Activated naive CD4-positive, alpha-beta T cell treated with anti-CD3 and anti-CD28 coated beads, Interleukin-2, amount 50 U/mL, for 72 hours (primary cell): ENCODE data around the gene APOBEC3H. TPM values are rescaled to one million over a fixed set of nuclear protein-coding genes. Genes with fewer than 3 reads are reported as not detected.
"Not testable (repeated sequence)": the region's sequence is repeated elsewhere in the genome, so short reads cannot be mapped to it uniquely, and the experiment has no call there.

Experiments
- ATAC-seq, 2 donors: fragments of 150-1000 bp; cut with Tn5 transposase; 2 replicates each; pipeline ENCODE4 v1.10.0; 2021; ENCODE audit warnings: mild to moderate bottlenecking in 2 of 2, moderate library complexity in 2 of 2
- DNase-seq, 2 donors: peaks; one replicate each; pipeline ENCODE4 v3.0.0; 2021 to 2022; ENCODE audit warnings: low spot score in 2 of 2
- H3K27ac Mint-ChIP-seq, 2 donors: one replicate each; pipeline ENCODE4 v1.8.0; 2022; ENCODE audit warnings: mild to moderate bottlenecking in 2 of 2, mixed read lengths in 2 of 2
- H3K36me3 Mint-ChIP-seq, 2 donors: one replicate each; pipeline ENCODE4 v1.8.0; 2022; ENCODE audit warnings: mixed read lengths in 2 of 2
- H3K9me3 Mint-ChIP-seq, 2 donors: one replicate each; pipeline ENCODE4 v1.8.0; 2022; ENCODE audit warnings: mixed read lengths in 2 of 2
- total RNA-seq, 2 donors: library from RNA; stranded (reverse); gene quantifications; one replicate each; pipeline ENCODE4 v1.2.3, GENCODE V29; 2022

Gene APOBEC3H
- 10 to 100 TPM; 10.5 to 34.3 TPM for total RNA-seq

DNA sequence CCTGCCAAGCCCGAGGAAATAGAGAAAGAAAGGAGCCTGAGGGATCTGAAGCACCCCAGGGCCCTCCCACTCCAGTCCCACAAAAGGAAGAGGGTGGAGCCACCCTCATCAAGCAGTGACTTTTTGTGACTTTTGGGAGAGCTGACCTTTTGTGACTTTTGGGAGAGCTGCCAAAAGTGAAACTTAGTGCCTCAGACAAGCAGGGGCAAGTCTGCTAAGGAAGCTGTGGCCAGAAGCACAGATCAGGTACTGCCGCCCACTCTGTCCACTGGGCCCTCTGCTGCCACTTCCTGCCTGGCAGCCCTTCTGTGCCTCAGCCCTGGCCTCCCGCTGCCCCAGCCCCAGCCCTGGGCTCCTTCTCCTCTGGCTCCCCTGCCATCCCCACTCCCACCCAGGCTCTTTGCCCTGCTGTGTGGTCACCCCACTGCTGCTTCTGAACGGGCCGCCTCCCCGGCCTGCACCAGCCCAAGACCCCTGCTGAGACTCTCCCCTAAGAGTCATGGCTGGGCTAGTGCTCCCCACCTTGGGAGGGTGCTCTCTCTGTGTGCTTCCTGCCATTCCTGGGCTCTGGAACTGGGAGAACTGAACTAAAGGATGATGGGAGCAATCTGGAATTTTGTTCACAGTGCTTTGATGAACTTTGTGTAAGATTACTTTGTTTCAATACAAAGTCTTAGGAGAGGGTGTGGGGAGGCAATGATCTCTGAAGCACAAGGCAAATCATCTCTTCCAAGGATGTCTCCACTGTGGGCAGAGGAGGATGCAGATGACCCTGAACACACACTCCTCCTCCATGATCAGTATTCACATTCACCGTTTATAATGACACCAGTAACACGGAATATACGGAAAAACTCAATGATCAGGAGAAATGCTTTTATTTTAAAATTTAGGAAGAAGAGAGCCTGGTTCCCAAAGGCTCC is at the start of gene APOBEC3H:
APOBEC3H (plus strand) TSS at position 147 of the 923 bp plus-strand sequence. CDS start 3,035 bp downstream, outside the sequence.
- peak; percentile 22 to 65 for ATAC-seq
- no peaks in the 10 kb centered on the region for H3K36me3 Mint-ChIP-seq

DNA sequence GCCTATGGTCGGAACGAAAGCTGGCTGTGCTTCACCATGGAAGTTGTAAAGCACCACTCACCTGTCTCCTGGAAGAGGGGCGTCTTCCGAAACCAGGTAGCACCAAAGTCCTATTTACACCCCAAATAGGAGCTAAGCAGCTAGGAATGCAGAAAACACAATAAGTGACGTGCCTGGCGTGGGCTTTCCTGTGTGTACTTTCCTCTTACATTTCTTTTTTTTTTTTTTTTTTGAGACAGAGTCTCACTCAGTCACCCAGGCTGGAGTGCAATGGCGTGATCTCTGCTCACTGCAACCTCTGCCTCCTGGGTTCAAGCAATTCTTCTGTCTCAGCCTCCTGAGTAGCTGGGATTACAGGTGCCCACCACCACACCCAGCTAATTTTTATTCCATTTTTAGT is 47.6 kb upstream of the APOBEC3H start:
- not testable (repeated sequence) for DNase-seq, H3K9me3 Mint-ChIP-seq, ATAC-seq, H3K36me3 Mint-ChIP-seq
- H3K27ac Mint-ChIP-seq, result peak overlapping the region in 1 of 2 donors; percentile 22

More for the DNA sequence above, at the start of gene APOBEC3H:
- peak within 1 kb of the TSS; percentile 77 to 97 for H3K27ac Mint-ChIP-seq
- no peaks in the 10 kb centered on the region for H3K9me3 Mint-ChIP-seq
- DNase-seq, result no peak

DNA sequence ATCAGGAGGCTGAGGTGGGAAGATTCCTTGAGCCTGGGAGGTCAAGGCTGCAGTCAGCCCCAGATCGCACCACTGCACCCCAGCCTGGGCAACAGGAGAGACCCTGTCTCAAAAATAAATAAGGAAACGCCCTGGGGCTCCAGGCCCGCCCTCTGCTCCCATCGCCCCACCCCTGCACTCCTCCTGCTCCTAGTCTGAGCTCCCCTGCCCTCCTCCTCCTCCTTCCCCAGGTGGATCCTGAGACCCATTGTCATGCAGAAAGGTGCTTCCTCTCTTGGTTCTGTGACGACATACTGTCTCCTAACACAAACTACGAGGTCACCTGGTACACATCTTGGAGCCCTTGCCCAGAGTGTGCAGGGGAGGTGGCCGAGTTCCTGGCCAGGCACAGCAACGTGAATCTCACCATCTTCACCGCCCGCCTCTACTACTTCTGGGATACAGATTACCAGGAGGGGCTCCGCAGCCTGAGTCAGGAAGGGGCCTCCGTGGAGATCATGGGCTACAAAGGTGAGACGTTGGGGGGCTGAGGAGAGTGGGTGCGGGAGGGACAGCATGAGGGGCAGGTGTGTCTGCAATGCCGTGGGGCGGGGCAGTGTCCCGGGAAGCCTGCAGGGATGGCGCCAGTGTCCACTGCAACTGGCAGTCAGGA is 45.1 kb upstream of the APOBEC3H start:
- not testable (repeated sequence) for DNase-seq

DNA sequence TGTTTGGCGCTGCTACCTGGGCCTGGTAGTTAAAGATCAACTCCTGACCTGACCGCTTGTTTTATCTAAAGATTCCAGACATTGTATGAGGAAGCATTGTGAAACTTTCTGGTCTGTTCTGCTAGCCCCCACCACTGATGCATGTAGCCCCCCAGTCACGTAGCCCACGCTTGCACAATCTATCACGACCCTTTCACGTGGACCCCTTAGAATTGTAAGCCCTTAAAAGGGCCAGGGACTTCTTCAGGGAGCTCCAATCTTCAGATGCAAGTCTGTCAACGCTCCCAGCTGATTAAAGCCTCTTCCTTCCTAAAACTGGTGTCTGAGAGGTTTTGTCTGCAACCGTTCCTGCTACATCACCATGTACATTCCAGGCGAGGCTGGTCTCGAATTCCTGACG is 41.4 kb upstream of the APOBEC3H start:
- H3K36me3 Mint-ChIP-seq, result no peaks in the 10 kb centered on the region
- no peaks in the 10 kb centered on the region for H3K9me3 Mint-ChIP-seq
- H3K27ac Mint-ChIP-seq, result no peak overlapping the region
- ATAC-seq, result no peak
- no peak for DNase-seq

More for the DNA sequence above, 45.1 kb upstream of the APOBEC3H start:
- not testable (repeated sequence) for ATAC-seq, H3K9me3 Mint-ChIP-seq, H3K36me3 Mint-ChIP-seq, H3K27ac Mint-ChIP-seq

DNA sequence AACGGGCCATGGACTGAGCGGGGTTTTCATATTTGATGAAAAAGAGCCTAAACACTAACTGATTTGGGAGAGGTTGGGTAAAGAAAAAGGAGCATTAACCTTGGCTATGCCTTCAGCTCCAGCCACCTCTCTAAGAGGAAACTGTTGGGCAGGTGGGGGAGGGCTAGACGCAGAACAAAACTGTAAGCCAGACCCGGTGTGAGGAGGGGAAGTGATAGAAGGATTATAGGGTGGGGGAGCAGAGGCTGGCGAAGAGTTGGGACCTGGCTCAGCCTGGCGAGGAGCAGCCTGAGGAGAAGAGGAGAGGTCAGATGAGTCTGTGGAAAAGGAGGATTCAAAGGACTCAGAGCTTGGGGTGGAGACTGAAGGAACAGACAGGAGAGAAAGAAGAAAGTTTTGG is 35.8 kb upstream of the APOBEC3H start:
- H3K9me3 Mint-ChIP-seq, DNase-seq, H3K27ac Mint-ChIP-seq, H3K36me3 Mint-ChIP-seq, ATAC-seq: not testable (repeated sequence)

DNA sequence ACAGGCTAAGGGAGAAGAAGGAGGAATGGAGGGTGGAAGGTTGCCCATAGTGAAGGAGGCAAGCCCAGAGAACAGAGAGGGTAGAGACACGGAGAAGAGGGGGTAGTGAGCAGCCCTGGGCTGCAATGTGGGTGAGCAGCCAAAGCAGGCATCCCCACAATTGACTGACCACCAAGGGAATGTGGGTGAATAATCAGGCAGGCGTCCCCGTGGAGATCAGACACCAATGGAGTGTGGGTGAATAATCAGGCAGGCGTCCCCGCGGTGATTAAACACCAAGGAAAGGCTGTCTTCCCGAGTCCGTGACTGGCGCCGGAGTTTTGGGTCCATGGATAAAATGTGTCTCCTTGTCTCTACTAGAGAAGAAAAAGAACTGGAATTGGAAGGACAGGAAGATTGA is 35.1 kb upstream of the APOBEC3H start:
- not testable (repeated sequence) for H3K27ac Mint-ChIP-seq, ATAC-seq, H3K36me3 Mint-ChIP-seq, DNase-seq, H3K9me3 Mint-ChIP-seq

DNA sequence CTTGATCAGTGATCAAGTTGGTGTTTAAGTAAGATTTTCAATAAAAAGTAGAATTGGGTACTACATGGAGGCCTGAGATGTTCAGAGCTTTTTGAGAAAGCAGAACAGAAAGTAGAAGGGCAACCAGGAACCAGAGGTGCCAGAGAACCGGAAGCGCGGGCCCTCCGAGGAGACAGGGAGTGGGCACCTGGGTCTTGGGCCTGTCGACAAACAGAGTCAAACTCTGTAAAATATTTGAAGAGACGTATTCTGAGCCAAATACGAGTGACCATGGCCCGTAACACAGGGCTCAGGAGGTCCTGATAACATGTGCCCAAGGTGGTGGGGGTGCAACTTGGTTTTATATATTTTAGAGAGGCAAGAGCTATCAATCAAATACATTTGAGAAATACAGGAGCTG is 33.1 kb upstream of the APOBEC3H start:
- peak overlapping the region in 1 of 2 donors; percentile 19 for H3K27ac Mint-ChIP-seq
- not testable (repeated sequence) for H3K36me3 Mint-ChIP-seq, ATAC-seq, DNase-seq, H3K9me3 Mint-ChIP-seq

DNA sequence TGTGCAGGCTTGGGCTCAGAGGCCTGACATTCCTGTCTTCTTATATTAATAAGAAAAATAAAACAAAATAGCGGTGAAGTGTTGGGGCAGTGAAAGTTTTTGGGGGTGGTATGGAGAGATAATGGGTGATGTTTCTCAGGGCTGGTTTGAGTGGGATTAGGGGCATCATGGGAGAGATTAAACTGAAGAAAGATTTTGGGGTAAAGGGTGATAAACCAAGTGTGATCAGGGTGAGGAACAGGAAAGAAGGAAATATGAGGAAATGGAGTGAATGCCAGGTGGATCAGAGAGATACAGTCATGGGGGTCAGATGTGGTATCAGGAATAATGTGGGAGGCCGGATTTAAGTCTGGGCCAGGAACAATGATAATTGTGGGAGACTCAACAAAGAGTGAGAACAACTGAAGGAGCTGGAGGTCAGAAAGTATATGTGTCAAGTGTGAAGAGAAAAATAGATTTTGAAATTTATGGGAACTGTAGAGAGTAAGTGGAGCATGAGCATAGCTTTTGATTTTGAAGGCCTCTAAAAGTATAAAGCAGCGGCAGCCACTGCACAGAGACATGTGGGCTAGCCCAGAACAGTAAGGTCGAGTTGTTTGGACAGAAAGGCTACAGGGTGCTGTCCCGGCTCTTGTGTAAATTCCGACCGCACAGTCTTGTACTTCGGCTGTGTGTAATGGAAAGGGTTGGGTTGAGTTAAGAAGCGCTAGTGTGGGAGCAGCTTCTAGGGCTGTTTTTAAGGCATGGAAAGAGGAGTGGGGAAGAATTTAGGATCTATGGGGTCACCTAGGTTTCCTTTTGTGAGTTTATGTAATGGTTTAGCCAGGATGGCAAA is 30.4 kb upstream of the APOBEC3H start:
- peak in 1 of 2 donors; percentile 33 for ATAC-seq
- not testable (repeated sequence) for DNase-seq, H3K36me3 Mint-ChIP-seq, H3K9me3 Mint-ChIP-seq, H3K27ac Mint-ChIP-seq

DNA sequence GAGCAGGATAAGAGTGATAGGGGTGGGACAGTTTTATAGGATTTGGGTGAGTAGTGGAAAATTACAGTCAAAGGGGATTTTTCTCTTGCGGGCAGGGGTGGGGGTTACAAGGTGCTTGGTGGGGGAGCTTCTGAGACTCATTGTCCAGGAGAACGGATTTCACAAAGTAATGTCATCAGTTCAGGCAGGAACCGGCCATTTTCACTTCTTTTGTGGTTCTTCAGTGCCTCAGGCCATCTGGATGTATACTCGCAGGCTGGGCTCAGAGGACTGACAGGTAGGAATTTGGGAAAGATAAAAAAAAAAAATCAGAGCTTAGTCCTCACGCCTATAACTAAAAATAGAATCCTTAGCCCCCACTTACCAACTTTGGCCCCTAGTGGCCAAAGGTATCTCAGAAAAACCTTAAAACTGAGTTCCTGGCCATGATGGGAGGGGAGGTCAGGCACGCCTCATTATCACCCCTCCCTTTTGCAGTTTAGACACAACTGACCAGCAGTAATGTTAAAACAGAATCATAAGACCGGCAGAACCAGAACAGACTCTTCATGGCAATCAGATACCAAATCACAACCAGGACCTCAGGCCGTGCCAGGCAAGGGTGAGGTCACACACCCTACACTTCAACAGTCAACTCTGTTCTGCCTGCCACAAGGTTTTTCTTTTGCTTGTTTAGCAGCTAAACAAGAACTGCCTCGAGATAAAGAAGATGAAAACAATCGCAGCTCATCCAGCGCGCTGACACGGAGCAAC is 28.8 kb upstream of the APOBEC3H start:
- H3K27ac Mint-ChIP-seq, result no peak overlapping the region
- H3K9me3 Mint-ChIP-seq, result no peaks in the 10 kb centered on the region
- no peaks in the 10 kb centered on the region for H3K36me3 Mint-ChIP-seq
- ATAC-seq (no peak), DNase-seq (no peak)

DNA sequence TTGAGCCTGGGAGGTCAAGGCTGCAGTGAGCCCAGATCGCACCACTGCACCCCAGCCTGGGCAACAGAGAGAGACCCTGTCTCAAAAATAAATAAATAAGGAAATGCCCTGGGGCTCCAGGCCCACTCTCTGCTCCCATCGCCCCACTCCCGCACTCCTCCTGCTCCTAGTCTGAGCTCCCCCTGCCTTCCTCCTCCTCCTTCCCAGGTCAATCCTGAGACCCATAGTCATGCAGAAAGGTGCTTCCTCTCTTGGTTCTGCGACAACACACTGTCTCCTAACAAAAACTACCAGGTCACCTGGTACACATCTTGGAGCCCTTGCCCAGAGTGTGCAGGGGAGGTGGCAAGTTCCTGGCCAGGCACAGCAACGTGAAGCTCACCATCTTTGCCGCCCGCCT is 26.9 kb upstream of the APOBEC3H start:
- DNase-seq (no peak), ATAC-seq (no peak)
- H3K36me3 Mint-ChIP-seq, result no peaks in the 10 kb centered on the region
- no peaks in the 10 kb centered on the region for H3K9me3 Mint-ChIP-seq
- no peak overlapping the region for H3K27ac Mint-ChIP-seq

DNA sequence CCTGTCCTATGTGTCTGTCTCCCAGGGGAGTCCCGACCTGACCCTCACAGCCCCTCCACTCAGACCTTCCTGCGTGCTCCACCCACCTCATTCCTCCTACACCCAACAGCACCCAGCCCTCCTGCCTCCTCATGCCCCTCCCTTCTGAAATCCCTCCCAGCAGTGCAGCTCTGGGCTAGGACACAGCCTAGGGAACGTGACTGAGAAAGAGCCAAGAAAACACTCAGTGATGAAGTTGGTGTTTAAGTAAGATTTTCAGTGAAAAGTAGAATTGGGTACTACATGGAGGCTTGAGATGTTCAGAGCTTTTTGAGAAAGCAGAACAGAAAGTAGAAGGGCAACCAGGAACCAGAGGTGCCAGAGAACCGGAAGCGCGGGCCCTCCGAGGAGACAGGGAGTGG is 24.5 kb upstream of the APOBEC3H start:
- not testable (repeated sequence) for ATAC-seq, H3K36me3 Mint-ChIP-seq, H3K9me3 Mint-ChIP-seq, H3K27ac Mint-ChIP-seq, DNase-seq

DNA sequence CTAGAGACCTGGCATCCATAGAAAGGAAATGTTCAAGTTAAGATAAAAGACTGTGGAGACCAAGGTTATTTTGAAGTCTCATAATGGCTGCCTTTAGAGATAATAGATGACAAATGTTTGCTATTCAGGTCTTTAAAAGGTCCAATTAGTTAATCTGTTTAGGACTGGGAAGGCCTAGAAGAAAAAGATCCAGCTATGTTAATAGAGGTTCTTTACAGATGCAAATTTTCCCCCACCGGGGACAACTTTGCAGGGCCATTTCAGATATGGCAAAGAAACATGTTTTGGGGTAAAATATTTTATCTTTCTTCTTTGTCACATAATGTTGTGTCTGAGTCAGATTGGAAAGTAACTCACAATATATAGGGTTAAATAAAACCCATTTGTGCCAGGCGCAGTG is 23.1 kb upstream of the APOBEC3H start:
- no peaks in the 10 kb centered on the region for H3K9me3 Mint-ChIP-seq
- peaks cover 0 to 11% of the 10 kb centered on the region in 2 donors for H3K36me3 Mint-ChIP-seq
- ATAC-seq (no peak), DNase-seq (no peak)
- H3K27ac Mint-ChIP-seq, result no peak overlapping the region

DNA sequence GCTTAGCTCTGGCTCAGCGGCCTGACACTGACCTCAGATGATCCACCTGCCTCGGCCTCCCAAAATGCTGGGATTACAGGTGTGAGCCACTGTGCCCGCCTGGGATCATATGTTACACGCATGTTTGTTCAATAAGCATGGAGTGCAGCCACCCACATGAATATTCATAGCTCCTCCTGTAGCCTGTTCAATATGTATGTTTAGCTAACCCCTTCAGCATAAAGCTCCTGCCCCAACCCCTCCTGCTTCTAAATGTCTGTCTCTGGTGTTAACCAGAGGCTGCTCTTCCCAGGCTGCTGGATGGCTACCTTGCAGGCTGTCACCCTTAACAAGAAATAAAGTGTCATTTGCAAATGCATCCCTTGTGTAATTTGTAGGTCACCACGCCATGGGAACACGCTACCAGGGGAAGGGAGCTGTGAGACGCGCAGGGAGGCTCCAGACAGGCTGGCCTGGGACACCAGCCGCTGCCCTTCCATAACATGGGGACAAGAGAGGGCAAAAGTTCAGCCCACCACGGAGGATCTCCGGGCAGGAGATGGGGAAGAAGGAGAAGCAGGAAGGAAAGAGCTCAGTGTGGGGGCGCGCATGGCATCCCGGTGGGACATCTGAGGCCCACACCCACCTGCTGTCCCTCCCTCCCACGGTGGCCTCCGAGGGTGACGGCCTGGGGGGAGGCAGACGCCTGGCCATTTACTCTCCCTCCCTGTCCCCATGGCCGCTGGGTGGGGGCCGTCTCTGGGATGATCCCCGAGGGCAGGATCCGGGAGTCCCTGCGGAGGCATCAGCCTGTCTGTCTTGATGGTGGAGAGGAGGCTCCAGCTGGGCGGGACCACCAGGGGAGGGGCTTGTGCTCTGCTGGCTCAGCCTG is 20.7 kb upstream of the APOBEC3H start:
- DNase-seq, ATAC-seq, H3K9me3 Mint-ChIP-seq: not testable (repeated sequence)
- Mint-ChIP-seq H3K27ac (peak overlapping the region; percentile 84 to 91), H3K36me3 (peaks cover 0 to 11% of the 10 kb centered on the region in 2 donors)

DNA sequence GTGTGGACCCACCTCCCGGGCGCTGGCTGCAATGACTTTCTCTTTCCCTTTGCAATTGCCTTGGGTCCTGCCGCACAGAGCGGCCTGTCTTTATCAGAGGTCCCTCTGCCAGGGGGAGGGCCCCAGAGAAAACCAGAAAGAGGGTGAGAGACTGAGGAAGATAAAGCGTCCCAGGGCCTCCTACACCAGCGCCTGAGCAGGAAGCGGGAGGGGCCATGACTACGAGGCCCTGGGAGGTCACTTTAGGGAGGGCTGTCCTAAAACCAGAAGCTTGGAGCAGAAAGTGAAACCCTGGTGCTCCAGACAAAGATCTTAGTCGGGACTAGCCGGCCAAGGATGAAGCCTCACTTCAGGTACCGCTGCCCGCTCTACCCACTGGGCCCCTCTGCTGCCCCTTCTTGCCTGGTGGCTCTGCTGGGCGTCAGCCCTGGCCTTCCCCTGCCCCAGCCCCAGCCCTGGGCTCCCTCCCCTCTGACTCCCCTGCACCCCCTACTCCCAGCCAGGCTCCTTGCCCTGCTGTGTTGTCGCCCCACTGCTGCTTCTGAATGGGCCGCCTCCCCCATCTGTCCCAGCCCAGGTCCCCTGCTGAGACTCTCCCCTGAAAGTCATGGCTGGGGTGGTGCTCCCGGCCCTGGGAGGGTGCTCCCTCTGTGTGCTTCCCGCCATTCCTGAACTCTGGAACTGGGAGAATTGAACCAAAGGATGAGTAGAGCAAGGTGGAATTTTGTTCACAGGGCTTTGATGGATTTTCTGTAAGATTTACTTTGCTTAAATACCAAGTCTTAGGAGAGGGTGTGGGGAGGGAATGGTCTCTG is 19.8 kb upstream of the APOBEC3H start, which contains the start of gene APOBEC3G:
APOBEC3G (plus strand) TSS at position 250 of the 815 bp plus-strand sequence; CDS start at position 337, 87 bp downstream.
- peak within 1 kb of the TSS; percentile 91 to 92 for H3K27ac Mint-ChIP-seq
- DNase-seq (peak; percentile 42 to 73), ATAC-seq (peak; percentile 96 to 97)

More for the DNA sequence above, 19.8 kb upstream of the APOBEC3H start, which contains the start of gene APOBEC3G:
- peaks cover 0 to 11% of the 10 kb centered on the region in 2 donors for H3K36me3 Mint-ChIP-seq
- H3K9me3 Mint-ChIP-seq, result not testable (repeated sequence)
